GM23338 (cell line): ENCODE data around the gene EFCAB6. TPM values are rescaled to one million over a fixed set of nuclear protein-coding genes. Genes with fewer than 3 reads are reported as not detected.
A peak's percentile ranks its signal among the peaks of the same experiment; 100 is the strongest.

ENCODE experiments used
- ATAC-seq: fragments of 200-7000 bp; cut with Tn5 transposase; 3 replicates; pipeline ENCODE4 v1.9.1; 2020
- DNase-seq: peaks from one replicate; pipeline ENCODE4 v3.0.0-alpha.2; 2015; ENCODE audit warnings: low spot score
- H2AFZ ChIP-seq: fragments of 200-600 bp; sonication (generic); 2 replicates; pipeline ENCODE4 v1.8.0; 2016; ENCODE audit warnings: antibody characterized with exemption, mild to moderate bottlenecking, moderate library complexity
- H3F3A ChIP-seq: fragments of 200-600 bp; sonication (generic); replicated peaks from 2 replicates; pipeline ENCODE4 v1.8.0; 2017; ENCODE audit warnings: antibody characterized with exemption, mixed run types, low read depth
- H3K27ac ChIP-seq: fragments of 200-600 bp; sonication (generic); 2 replicates; pipeline ENCODE4 v1.6.1; 2016; ENCODE audit warnings: low read depth
- H3K27me3 ChIP-seq: fragments of 200-600 bp; sonication (generic); 2 replicates; pipeline ENCODE4 v1.8.0; 2016; ENCODE audit warnings: mild to moderate bottlenecking, mixed run types, moderate library complexity; ENCODE audit not compliant: insufficient read depth
- H3K36me3 ChIP-seq: fragments of 200-600 bp; sonication (generic); 2 replicates; pipeline ENCODE4 v1.8.0; 2016; ENCODE audit warnings: mild to moderate bottlenecking; ENCODE audit not compliant: insufficient read depth
- H3K4me1 ChIP-seq: fragments of 200-600 bp; sonication (generic); 2 replicates; pipeline ENCODE4 v1.8.0; 2016; ENCODE audit warnings: mild to moderate bottlenecking, moderate library complexity; ENCODE audit not compliant: insufficient read depth
- H3K4me2 ChIP-seq: fragments of 200-600 bp; sonication (generic); 2 replicates; pipeline ENCODE4 v1.7.1; 2017; ENCODE audit warnings: mixed run types
- H3K4me3 ChIP-seq: fragments of 200-600 bp; sonication (generic); 2 replicates; pipeline ENCODE4 v1.6.1; 2016; ENCODE audit warnings: mixed run types
- H3K79me2 ChIP-seq: fragments of 200-600 bp; sonication (generic); replicated peaks from 2 replicates; pipeline ENCODE4 v1.8.0; 2017; ENCODE audit warnings: mild to moderate bottlenecking; ENCODE audit not compliant: insufficient read depth
- H3K9me2 ChIP-seq: fragments of 200-600 bp; sonication (generic); 2 replicates; pipeline ENCODE4 v1.8.0; 2017; ENCODE audit not compliant: insufficient read depth
- H4K20me1 ChIP-seq: fragments of 200-600 bp; sonication (generic); replicated peaks from 2 replicates; pipeline ENCODE4 v1.8.0; 2017; ENCODE audit warnings: mild to moderate bottlenecking; ENCODE audit not compliant: insufficient read depth
- H3K27ac Mint-ChIP-seq: 2 replicates; pipeline ENCODE4 v1.8.0; 2020; ENCODE audit warnings: inconsistent platforms, mild to moderate bottlenecking, moderate library complexity, mixed read lengths
- H3K27me3 Mint-ChIP-seq: 3 replicates; pipeline ENCODE4 v1.8.0; 2022; ENCODE audit warnings: low read depth, mild to moderate bottlenecking, moderate library complexity, mixed read lengths, inconsistent platforms; ENCODE audit not compliant: insufficient read depth, poor library complexity
- H3K36me3 Mint-ChIP-seq: 3 replicates; pipeline ENCODE4 v1.8.0; 2021; ENCODE audit warnings: low read depth, mild to moderate bottlenecking, inconsistent platforms, moderate library complexity, mixed read lengths
- H3K4me1 Mint-ChIP-seq: 3 replicates; pipeline ENCODE4 v1.8.0; 2020; ENCODE audit warnings: mild to moderate bottlenecking, inconsistent platforms, mixed read lengths
- H3K4me3 Mint-ChIP-seq: 3 replicates; pipeline ENCODE4 v1.8.0; 2021; ENCODE audit warnings: moderate library complexity, mild to moderate bottlenecking, inconsistent platforms, mixed read lengths
- H3K9me3 Mint-ChIP-seq: 3 replicates; pipeline ENCODE4 v1.8.0; 2020; ENCODE audit warnings: moderate library complexity, mild to moderate bottlenecking, inconsistent platforms, mixed read lengths
- CREB1 ChIP-seq: fragments of 250-450 bp; sonication (Bioruptor Pico); IDR thresholded peaks from 2 replicates; pipeline ENCODE4 v1.5.0; 2020; ENCODE audit warnings: low read depth, mild to moderate bottlenecking, moderate library complexity
- EZH2 ChIP-seq: fragments of 200-600 bp; sonication (generic); IDR thresholded peaks from one replicate; pipeline ENCODE4 v1.8.0; 2017; ENCODE audit warnings: antibody characterized with exemption, mild to moderate bottlenecking, low read depth; ENCODE audit not compliant: unreplicated experiment
- NANOG ChIP-seq: IDR thresholded peaks from 2 replicates; pipeline ENCODE4 v1.6.1; 2016; ENCODE audit warnings: antibody characterized with exemption, borderline replicate concordance
- POLR2AphosphoS5 ChIP-seq: IDR thresholded peaks from 2 replicates; pipeline ENCODE4 v1.6.1; 2016; ENCODE audit warnings: antibody characterized with exemption, low read depth
- REST ChIP-seq: IDR thresholded peaks from one replicate; pipeline ENCODE4 v1.6.1; 2018; ENCODE audit warnings: antibody characterized with exemption; ENCODE audit not compliant: unreplicated experiment
- STAT1 ChIP-seq: IDR thresholded peaks from one replicate; pipeline ENCODE4 v1.6.1; 2016; ENCODE audit warnings: antibody characterized with exemption; ENCODE audit not compliant: unreplicated experiment
- ZNF114 ChIP-seq: fragments of 250-450 bp; sonication (Bioruptor Pico); IDR thresholded peaks from 2 replicates; pipeline ENCODE4 v1.5.0; 2020; ENCODE audit warnings: mild to moderate bottlenecking, moderate library complexity
- polyA plus RNA-seq: library from polyadenylated mRNA; unstranded; fragments of >200 nt; fragmentation: Nextera tagmentation; extraction: Ambion mirVana; gene quantifications from 2 replicates; pipeline ENCODE4 v1.2.1, GENCODE V29; 2016
- total RNA-seq: library from RNA; depleted of rRNA; stranded (reverse); fragments of >200 nt; shearing (Covaris generic); gene quantifications from 2 replicates; pipeline ENCODE4 v1.2.3, GENCODE V29; 2014

Gene EFCAB6
- total and polyA plus RNA-seq, 2 experiments from 2014 or later: 1.1 to 1.8 TPM

GRCh38 chr22:43740587-43741270 is 71.4 kb downstream of the EFCAB6 start:
- H3K27ac ChIP-seq: no peak overlapping the region
- no peak overlapping the region for H3K27ac Mint-ChIP-seq
- peaks cover 11% of the 10 kb centered on the region; the same call in 1 of the 2 replicates for H3F3A ChIP-seq
- H2AFZ ChIP-seq: peak overlapping the region; percentile 50; the same call in 1 of the 2 replicates
- H3K36me3 Mint-ChIP-seq: no peaks in the 10 kb centered on the region
- no peaks in the 10 kb centered on the region for H3K9me3 Mint-ChIP-seq
- H3K4me1 Mint-ChIP-seq: peaks cover 2% of the 10 kb centered on the region; the same call in 2 of the 3 replicates
- peaks cover 5% of the 10 kb centered on the region for H3K27me3 Mint-ChIP-seq
- H3K27me3 ChIP-seq: no peaks in the 10 kb centered on the region
- H4K20me1 ChIP-seq: no peaks in the 10 kb centered on the region
- peaks cover 5% of the 10 kb centered on the region; the same call in 1 of the 2 replicates for H3K9me2 ChIP-seq
- H3K4me1 ChIP-seq: peaks cover 19% of the 10 kb centered on the region
- TF ChIP-seq STAT1: no peak
- no peak for TF ChIP-seq EZH2
- H3K79me2 ChIP-seq: no peaks in the 10 kb centered on the region
- DNase-seq (no peak), ATAC-seq (peak; percentile 26)
- no peak overlapping the region for H3K4me3 Mint-ChIP-seq
- no peak overlapping the region for H3K4me3 ChIP-seq
- H3K36me3 ChIP-seq: no peaks in the 10 kb centered on the region
- peak overlapping the region; percentile 41; the same call in 1 of the 2 replicates for H3K4me2 ChIP-seq

GRCh38 chr22:43739851-43740379 is 72.2 kb downstream of the EFCAB6 start:
- Histone ChIP-seq H4K20me1 (no peaks in the 10 kb centered on the region), H3K4me2 (no peak overlapping the region), H3K4me3 (no peak overlapping the region), H3K36me3 (no peaks in the 10 kb centered on the region), H3K27ac (no peak overlapping the region), H3F3A (peaks cover 11% of the 10 kb centered on the region; the same call in 1 of the 2 replicates), H3K4me1 (peaks cover 19% of the 10 kb centered on the region), H3K27me3 (no peaks in the 10 kb centered on the region), H3K9me2 (peaks cover 5% of the 10 kb centered on the region; the same call in 1 of the 2 replicates), H3K79me2 (no peaks in the 10 kb centered on the region), H2AFZ (no peak overlapping the region)
- no peak overlapping the region for H3K27ac Mint-ChIP-seq
- DNase-seq (no peak), ATAC-seq (no peak)
- TF ChIP-seq POLR2AphosphoS5: no peak
- no peak for TF ChIP-seq ZNF114 (CRISPR knock-in tag)
- no peak for TF ChIP-seq STAT1
- H3K4me3 Mint-ChIP-seq: no peak overlapping the region
- H3K36me3 Mint-ChIP-seq: no peaks in the 10 kb centered on the region
- H3K4me1 Mint-ChIP-seq: peaks cover 2% of the 10 kb centered on the region; the same call in 2 of the 3 replicates
- H3K9me3 Mint-ChIP-seq: no peaks in the 10 kb centered on the region
- H3K27me3 Mint-ChIP-seq: peaks cover 5% of the 10 kb centered on the region

- no peak overlapping the region for H2AFZ ChIP-seq
- H3K4me1 ChIP-seq: peaks cover 19% of the 10 kb centered on the region
- no peaks in the 10 kb centered on the region for H3K36me3 ChIP-seq
- H3K27ac ChIP-seq: no peak overlapping the region
- TF ChIP-seq NANOG (no peak), CREB1 (CRISPR knock-in tag) (no peak), REST (no peak)
- DNase-seq (no peak), ATAC-seq (no peak)
- no peaks in the 10 kb centered on the region for H3K79me2 ChIP-seq
- H3K27me3 ChIP-seq: no peaks in the 10 kb centered on the region
- H3K9me2 ChIP-seq: peaks cover 5% of the 10 kb centered on the region; the same call in 1 of the 2 replicates
- no peak overlapping the region for H3K4me2 ChIP-seq
- Mint-ChIP-seq H3K36me3 (no peaks in the 10 kb centered on the region), H3K27me3 (no peaks in the 10 kb centered on the region), H3K4me1 (no peaks in the 10 kb centered on the region; the same call in 2 of the 3 replicates), H3K9me3 (no peaks in the 10 kb centered on the region), H3K4me3 (no peak overlapping the region), H3K27ac (no peak overlapping the region)
- no peaks in the 10 kb centered on the region for H4K20me1 ChIP-seq
- H3K4me3 ChIP-seq: no peak overlapping the region
- peaks cover 11% of the 10 kb centered on the region; the same call in 1 of the 2 replicates for H3F3A ChIP-seq
Observed at GRCh38 chr22:43737150-43737828, 74.8 kb downstream of the EFCAB6 start.
